Cortex of kidney (tissue), 1 donor: Measurements from ENCODE around the gene MRPL3.
"Not testable (repeated sequence)": the region's sequence is repeated elsewhere in the genome, so short reads cannot be mapped to it uniquely, and the experiment has no call there.

Experiments used
- DNase-seq: peaks from one replicate; lab custom pipeline; 2025; lab: John Stamatoyannopoulos, UW

Gene MRPL3

DNA sequence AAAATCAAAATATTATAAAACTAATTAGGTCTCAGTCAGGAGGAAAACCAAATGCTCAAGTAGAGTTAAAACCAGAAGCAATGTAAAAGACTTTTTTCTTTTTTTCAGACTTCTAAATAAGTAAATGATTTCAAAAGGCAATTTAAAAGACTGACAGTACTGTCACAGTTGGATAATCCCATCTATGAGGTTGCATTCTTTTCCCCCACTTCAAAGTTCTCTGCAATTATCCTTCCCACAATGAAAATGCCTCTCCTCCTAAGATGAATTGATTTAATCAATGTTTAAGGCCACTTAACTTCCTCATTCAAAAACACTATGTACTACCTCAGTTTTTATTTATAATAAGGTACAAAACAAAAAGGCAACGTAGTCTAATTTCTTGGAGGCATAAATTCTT is 8.1 kb downstream of the MRPL3 start:
- DNase-seq: no peak

DNA sequence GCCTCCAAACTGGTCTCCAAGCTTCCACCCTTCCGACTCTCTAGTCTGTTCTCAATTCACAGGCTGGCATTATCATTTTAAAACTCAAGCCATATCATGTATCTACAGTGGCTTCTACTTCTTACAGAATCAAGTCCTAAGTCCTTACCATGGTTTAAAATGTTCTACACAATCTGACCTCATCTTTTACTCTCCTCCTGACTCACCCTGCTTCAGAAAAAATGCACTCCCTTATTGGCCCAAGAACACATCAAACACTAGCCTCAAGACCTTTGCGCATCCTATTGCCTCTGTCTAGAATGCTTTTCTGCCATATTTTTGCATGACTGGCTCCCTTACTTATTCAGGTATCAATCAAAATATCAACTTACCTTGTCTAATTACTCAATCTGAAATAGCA is 11.0 kb downstream of the MRPL3 start:
- DNase-seq: no peak

DNA sequence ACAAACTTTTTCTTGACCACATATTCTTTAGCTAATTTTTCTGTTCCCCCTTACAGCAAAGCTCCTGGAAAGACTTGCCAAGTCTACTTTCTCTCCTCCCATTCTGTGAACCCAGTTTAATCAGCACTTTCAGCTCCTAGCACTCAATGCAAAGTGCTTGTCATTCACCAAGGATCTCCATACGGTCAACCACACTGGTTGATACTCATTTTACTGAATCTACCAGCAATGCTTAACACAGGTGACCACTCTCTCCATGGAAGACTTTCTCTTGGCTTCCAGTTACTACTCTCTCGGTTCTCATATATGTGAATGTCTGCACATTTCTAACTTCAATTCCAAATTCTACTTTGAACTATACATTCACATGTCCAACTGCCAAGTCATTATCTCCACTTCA is 11.7 kb downstream of the MRPL3 start:
- DNase-seq: no peak

DNA sequence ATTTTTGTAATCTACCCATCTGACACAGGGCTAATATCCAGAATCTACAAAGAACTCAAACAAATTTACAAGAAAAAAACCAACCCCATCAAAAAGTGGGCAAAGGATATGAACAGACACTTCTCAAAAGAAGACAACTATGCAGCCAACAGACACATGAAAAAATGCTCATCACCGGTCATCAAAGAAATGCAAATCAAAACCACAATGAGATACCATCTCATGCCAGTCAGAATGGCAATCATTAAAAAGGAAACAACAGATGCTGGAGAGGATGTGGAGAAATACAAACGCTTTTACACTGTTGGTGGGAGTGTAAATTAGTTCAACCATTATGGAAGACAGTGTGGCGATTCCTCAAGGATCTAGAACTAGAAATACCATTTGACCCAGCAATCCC is 16.2 kb downstream of the MRPL3 start:
- not testable (repeated sequence) for DNase-seq

DNA sequence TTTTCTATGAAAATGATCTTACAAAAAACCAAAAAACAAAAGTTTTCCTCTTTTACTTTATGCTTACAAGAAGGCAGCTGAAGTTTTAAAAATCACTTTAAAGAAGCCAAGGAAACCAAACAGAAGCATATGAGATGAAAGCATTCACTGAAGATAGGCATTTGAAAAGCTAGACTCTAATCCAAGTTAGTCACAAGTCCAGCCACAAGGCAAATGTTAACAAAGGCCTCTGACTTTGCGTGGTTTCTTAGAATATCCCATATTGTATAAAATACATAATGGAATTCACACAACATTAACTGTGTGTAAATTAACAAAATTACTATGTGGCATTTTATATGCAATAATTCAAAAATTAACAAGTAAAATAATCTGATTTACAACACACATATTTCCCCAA is 17.7 kb downstream of the MRPL3 start:
- no peak for DNase-seq

DNA sequence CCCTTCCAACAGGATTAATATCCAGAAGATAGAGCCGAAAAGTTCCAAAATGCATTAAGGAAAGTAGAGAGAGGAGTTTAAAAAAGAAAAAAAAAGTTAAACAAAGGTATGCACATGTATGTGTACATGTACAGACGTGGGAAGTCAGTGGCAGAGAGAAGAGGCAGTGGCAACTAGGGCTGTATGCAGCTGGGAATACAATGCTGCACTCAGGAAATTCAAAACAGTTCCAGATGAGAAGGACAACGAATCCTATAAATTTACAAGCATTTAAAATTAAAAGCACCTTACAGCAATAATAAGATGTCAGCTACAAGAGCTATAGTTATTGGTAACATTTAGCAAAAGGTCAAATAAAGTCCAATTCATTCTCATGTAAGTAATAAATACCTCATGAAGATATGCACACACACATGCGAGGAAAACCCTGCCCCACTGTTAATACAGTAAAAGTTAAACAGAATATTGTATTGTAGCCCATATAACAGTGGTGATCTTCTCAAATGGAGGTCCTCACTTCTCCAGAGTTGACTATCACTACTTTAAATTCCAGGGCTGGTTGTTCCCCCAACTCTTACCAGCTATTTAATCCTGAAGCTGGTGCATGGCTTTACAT is 18.2 kb downstream of the MRPL3 start:
- no peak for DNase-seq

DNA sequence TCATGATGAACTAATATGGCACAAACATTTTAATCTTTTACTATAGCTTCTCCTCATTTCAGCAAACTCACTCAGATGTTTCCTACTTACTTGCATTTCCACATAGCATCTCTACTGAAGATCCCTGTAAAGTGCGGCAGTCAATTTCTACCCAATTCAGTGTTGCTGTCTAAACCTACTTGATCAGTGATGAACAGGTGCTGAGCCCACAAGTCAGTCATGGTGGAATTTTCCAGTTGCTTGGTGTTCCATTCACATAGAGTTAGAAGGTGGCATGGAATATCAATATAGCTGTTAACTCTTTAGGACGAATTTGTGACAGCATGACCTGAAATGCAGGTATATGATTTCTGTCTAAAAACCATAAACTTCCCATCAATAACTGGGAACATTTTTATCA is 22.7 kb downstream of the MRPL3 start:
- no peak for DNase-seq

DNA sequence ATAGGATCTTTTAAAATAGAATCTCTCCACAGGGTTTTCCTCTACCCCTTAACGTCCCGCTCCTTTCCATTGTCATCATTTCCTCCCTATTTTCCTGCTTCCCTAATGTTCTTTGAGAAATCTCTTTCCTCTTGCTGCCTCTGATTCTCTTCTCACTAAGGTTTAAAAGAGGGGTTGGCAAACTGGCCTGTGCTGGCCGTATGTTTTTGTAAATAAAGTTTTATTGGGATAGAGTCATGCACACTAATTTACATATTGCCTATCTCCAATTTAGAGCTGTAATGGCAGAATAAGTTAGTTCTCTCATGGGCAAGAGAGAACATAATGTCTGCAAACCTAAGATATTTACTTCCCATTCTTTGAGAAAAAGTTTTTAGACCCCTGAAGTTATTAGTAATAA is 25.0 kb downstream of the MRPL3 start:
- no peak for DNase-seq

DNA sequence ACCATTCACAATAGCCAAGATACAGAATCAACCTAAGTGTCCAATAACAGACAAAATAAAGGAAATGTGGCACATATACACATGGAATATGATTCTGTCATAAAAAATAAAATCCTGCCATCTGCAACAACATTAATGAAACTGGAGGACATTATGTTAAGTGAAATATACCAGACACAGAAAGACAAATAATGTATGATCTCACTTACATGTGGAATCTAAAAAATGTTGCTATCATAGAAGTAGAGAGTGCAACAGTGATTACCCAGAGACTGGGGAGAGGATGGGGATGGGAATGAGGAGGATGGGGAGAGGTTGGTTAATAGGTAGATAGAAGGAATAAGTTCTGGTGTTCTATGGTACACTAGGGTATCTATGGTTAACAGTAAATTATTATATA is 28.7 kb downstream of the MRPL3 start:
- no peak for DNase-seq

DNA sequence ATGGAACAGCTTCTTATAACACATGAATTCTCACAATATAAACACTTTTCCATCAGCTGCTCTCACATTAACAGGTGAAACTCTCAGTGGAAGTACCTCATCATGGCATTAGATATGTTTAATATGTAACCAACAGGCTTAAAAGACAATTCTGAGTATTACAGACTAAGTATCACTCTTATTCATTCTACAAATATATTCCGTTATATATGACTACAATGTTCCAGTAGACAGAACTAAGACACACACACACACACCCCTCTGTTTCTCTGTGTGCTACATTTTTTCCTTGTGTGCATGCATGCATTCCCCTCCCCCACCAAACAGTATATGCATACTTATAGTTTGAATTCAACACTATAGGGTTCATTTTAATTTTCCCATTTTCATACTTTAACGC is 32.4 kb downstream of the MRPL3 start:
- DNase-seq: no peak

DNA sequence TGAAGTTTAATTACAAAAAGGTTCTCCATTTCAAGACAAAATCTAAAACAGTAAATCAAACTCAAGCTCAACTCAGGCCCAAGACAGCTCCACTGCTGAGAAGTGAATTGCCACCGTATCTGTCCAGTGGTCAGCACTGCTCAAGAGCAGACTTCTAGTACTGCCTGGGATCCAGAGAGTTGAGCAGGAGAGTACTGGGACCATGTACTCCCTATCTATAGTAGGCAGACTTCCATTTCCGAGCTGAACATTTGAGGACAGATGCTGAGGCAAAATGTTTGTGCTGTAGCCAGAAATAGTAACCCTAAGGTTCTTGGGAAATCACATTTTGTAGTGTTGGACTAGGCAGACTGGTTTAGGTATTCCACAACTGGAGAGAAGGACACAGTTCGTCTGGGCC is 44.1 kb downstream of the MRPL3 start:
- DNase-seq: no peak

DNA sequence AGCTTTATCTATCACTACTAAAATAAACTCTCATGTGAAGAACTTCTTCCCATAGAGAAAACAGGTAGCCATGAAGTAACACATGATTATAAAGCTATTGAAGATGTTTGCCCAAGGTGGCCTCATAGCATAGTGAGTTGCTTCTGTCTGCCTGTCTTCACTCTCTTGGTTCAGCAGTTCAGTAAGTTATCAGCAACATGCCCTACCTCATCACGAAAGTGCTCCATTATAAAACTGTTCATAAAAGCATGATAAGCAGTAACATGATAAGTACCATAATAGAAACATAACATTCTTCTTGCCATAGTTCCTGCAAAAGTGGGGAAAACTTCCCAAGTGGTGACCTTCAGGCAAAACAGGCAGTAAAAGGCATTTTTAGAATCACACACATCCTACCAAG is 45.6 kb downstream of the MRPL3 start:
- DNase-seq: no peak

DNA sequence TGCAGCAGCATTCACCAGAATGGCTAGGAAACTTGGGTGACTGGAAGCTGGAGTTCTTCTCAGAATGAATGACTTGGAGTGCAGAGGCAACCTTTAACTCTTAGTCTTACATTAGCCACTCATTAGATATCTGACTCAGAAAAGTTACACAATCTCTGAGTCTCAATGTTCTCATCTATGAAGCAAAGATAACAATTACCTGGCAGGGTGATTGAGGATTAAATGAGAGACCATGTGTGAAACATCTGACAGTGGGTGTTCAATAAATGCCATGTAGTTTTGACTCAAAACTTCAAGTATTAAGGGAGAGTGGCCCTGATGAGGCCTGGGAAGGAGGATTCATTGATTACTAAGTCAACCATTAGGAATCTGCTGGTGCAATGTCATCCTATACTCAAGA is 48.3 kb downstream of the MRPL3 start:
- no peak for DNase-seq

DNA sequence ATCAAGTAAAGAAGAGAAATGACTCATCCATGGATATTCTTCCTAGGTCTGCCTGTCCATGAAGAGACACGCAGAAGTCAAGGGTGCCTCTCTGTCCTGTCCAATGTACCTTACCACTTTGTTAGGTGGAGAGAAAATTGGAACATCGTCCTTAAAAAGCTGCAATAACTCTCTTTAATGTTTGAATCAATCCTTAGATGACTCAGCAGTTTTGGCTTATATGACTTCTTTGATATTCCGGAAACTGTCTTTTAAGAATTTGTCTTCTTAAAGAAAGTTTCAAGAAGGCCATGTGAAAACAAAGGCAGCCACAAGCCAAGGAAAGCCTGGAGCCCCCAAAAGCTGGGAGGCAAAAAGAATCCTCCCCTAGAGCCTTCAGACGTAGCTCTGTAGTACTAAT is 49.2 kb downstream of the MRPL3 start:
- no peak for DNase-seq

DNA sequence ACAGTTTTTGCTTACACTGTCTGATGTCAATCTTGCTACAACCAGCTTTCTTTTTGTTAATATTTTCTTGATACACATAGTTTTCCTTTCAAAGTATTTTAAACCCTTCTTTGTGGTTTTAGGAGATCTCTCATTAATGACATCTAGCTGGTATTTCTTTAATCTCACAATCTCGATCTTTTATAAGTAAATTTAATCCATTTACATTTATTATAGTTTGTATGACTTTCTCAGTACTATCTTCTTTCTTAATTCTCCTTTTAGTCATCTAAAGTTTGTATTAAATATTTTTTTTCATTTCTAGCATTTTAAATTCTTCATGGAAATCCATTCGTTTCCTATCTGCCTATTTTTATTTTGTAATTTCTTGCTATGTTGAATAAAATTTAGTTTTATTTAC is 55.4 kb downstream of the MRPL3 start:
- no peak for DNase-seq

DNA sequence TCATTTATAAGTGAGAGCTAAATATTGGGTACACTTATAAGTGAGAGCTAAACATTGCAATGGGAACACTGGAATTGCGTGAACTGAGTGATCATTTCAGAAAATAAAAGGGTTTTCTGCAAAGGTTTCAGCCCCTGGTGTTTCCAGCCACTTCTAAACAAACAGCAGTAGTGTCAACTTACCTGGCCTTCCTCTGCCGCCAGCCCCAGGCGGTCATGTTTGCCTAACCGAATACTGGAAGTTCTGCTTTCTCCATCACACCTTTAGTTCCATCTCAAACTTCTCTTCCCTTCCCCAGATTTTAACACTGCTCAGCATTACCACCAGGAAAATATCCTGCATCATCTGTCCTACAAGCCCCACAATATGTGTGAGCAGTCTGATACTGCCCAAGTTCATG is 58.6 kb downstream of the MRPL3 start:
- no peak for DNase-seq

DNA sequence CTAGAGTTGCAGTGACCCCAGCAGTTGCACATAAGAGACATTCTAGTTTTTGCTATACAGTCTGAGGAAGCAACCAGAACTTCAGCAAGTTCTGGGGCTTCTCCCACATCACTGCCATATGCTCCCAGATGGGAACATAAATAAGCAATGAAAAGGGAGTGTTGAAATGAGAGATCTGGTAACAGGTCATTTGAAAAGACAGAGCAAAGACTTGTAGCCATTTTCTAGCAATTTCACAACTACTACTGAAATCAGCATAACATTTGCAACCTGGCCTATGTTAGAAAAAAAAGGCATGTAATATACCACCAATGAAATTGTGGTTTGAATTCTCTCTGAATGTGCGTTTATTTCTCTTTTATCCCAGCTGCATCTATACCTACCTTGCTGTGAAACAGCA is 63.7 kb downstream of the MRPL3 start:
- DNase-seq: no peak

DNA sequence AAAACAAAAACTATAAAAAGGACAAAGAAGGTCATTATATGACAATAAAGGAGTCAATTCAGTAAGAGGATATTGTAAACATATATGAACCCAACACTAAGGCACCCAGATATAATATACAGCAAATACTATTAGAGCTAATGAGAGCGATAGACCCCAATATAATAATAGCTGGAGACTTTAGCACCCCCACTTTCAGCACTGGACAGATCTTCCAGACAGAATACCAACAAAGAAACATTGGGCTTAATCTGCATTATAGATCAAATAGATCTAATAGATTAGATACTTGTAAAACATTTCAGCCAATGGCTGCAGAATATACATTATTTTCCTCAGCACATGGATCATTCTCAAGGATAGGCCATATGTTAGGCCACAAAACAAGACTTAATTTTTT is 67.8 kb downstream of the MRPL3 start:
- no peak for DNase-seq

DNA sequence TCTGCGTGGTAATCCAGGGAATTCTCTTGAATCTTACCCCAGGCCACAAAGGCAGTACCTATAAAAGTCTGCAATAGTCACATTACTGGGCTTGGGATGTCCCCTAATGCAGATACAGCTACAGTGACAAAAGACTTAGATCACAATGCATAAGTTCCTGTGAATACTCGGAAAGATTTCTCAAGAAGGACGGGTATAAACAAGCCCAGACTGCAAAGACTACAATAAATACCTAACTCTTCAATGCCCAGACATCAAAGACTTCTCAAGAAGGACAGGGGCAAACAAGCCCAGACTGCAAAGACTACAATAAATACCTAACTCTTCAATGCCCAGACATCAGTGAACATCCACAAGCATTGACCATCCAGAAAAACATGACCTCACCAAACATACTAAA is 70.3 kb downstream of the MRPL3 start:
- DNase-seq: no peak

DNA sequence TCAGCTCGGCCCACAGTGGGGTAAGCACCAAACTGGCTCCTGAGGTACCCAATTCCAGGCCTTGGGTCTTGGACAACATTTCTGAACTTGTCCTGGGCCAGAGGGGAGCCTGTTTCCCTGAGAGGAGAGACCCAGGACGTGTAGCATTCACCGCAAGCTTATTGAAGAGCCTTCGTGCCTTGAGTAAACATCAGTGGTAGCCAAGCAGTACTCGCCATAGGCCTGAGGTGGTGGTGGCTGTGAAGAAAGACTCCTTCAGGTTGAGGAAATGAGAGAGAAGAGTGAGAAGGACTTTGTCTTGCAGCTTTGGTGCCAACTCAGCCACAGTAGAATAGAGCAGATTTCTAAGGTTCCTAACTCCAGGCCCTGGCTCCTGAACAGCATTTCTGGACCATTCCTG is 71.0 kb downstream of the MRPL3 start:
- DNase-seq: no peak

DNA sequence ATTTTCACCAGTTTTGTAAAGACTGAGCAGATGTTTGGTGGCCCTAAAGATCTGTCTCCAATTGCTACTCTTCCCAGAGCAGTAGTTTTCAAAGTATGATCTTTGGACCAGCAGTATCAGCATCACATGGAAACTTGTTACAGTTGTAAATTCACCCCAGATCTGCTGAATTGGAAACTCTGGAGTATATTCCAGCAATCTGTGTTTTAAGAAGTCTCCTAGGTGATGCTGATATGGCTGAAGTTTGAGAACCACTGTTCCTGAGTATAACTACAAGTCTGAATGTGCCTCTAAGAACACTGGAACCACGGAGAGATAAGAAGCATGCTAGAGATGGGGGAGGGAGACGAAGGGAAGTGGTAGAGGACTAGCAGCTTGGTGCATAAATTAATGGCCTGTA is 75.5 kb downstream of the MRPL3 start:
- no peak for DNase-seq

DNA sequence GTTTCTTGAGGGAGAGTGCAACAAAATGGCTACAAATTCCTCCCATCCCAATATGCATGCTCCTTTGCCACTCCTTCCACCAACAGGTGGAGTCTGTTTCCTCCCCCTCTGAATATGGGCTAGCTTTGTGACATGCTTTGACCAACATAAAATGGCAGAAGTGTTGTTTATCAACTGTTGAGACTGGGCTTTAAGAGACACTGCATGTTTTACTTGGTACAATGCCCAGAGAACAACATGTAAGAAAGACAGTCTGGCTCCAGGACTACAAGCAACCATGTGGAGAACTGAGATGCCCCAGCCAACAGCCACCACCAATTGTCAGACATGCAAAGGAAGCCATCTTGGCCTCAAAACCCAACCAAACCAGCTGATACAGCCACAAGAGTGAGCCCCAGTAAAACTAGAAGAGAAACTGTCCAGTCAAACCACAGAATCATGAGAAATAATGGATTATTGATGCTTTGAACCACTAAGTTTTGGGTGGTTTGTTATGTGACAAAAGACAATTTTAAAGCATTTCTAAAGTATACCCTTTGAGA is 80.7 kb downstream of the MRPL3 start:
- no peak for DNase-seq

DNA sequence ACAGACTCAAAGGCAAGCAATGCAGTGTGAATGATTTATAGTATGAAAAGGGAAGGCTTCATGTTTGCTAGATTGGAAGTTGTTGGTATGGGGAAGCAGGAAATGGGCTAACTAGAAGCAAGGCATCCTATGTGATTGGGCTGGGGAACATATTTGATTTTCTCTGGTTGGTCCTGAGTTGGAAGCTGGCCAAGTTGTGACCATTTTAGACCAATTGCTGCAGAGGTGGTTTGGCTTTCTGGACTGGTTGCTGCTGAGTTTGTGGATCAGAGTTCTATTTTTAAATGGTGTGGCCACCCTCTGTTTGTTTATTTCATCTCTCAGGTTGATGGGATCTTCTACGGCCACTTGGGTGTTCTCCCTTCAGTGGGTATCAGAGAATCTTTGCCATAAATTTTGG is 81.5 kb downstream of the MRPL3 start:
- DNase-seq: no peak

DNA sequence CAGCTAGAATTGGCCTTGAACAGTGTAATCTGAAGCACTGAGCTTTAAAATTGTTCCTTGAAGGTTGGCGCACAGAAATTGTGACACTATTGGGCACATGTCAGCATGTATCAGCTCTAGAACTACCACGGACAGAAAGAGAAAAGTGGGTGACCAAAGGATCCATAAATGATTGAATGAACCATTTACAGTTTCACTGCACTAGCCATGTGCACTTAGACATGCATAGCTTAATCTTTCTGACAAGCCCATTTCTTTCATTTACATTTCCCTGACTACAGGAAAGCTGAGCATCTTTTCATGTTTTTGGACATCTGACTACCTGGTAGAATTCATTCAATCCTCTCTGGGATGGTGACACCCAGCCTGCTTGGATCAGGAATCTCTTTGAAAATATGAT is 85.0 kb downstream of the MRPL3 start:
- no peak for DNase-seq
